Hematopoietic multipotent progenitor cell (in vitro differentiated cells): ENCODE measurements around the gene PMPCA. TPM values are rescaled to one million over a fixed set of nuclear protein-coding genes. Genes with fewer than 3 reads are reported as not detected.

ENCODE experiments used
- total RNA-seq: library from RNA; depleted of rRNA; stranded (reverse); fragments of >200 nt; gene quantifications from one replicate; pipeline ENCODE4 v1.2.3, GENCODE V29; 2012

PMPCA gene
- total RNA-seq, 1 donor: 50.4 TPM

Other genes with a start within 250 kb of the PMPCA start
- 0.27 TPM for gene LHX3, start 205.5 kb upstream of the PMPCA start, total RNA-seq
- 11.0 TPM for gene QSOX2, start 164.8 kb upstream of the PMPCA start, total RNA-seq
- gene CCDC187, start 106.6 kb upstream of the PMPCA start, total RNA-seq: 0.81 TPM
- 85.6 TPM for gene GPSM1, start 83.1 kb upstream of the PMPCA start, total RNA-seq
- gene DNLZ, start 46.9 kb upstream of the PMPCA start, total RNA-seq: 18.3 TPM
- gene CARD9, start 37.0 kb upstream of the PMPCA start, total RNA-seq: 23.4 TPM
- 8.1 TPM for gene SNAPC4, start 10.5 kb upstream of the PMPCA start, total RNA-seq
- 28.0 TPM for gene ENTR1, start within 50 bp of the PMPCA start, total RNA-seq
- gene INPP5E, start 29.2 kb downstream of the PMPCA start, total RNA-seq: 11.3 TPM
- gene SEC16A, start 72.4 kb downstream of the PMPCA start, total RNA-seq: 39.9 TPM
- gene NOTCH1, start 135.4 kb downstream of the PMPCA start, total RNA-seq: 190 TPM